ENCODE data around the gene DPP10.

DNA sequence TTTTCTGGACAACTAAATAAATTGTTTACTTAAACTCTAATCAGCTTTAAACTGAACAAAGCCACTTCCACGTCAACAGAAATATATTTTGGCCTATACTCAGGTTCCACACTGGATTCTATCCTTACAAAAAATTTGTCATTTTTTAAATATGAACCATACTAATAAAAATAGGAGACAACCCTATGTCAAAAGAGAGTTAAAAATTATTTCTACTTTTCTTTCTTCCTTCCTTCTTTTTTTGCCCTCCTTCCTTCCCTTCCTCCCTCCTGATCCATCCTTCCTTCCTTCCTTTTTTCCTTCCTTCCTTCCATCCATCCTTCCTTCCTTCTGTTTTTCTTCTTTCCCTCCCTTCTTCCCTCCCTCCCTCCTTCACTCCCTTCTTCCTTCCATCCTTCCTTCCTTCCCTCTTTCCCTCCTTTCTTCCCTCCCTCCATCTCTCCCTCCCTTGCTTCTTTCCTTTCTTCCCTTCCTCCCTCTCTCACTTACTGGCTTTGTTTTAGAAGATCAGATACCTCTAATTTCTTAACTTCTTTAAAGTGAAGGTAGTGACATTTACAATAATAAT, 1444.9 kb downstream of the DPP10 start:
- TF ChIP-seq CTCF (IDR thresholded peaks at IDR 0.05) (no peak), POLR2A (IDR thresholded peaks at IDR 0.05) (no peak)
